HG02981 (cell line): Measurements from ENCODE around the gene NR6A1.
"Not testable (repeated sequence)": the region's sequence is repeated elsewhere in the genome, so short reads cannot be mapped to it uniquely, and the experiment has no call there.

Experiments
- ATAC-seq: cut with Tn5 transposase; IDR thresholded peaks from one replicate; pipeline ENCODE4 v1.9.1; 2021; ENCODE audit warnings: mild to moderate bottlenecking, moderate library complexity; ENCODE audit not compliant: unreplicated experiment

Gene NR6A1

GRCh38 chr9:124778575-124779367 is 7.7 kb upstream of the NR6A1 start:
- no peak for ATAC-seq

GRCh38 chr9:124776954-124777648 is 6.0 kb upstream of the NR6A1 start, which contains the start of gene OLFML2A:
TSS of gene OLFML2A (plus strand) at chr9:124777133. CDS start at chr9:124777271, 138 bp downstream.
- no peak for ATAC-seq

GRCh38 chr9:124776618-124776953 is 5.5 kb upstream of the NR6A1 start:
- ATAC-seq: no peak

- ATAC-seq: no peak
These were observed 3.2 kb upstream of the NR6A1 start for GRCh38 chr9:124774129-124774978.

- no peak for ATAC-seq
These were observed 2.5 kb upstream of the NR6A1 start for GRCh38 chr9:124773473-124774128.

GRCh38 chr9:124772877-124773276 is 1.8 kb upstream of the NR6A1 start:
- not testable (repeated sequence) for ATAC-seq

- ATAC-seq: no peak
These were observed 962 bp upstream of the NR6A1 start for GRCh38 chr9:124771867-124772679.

- peak; percentile 1 for ATAC-seq
These were observed 621 bp downstream of the NR6A1 start for GRCh38 chr9:124770359-124771020.

GRCh38 chr9:124769549-124770358 is 1.4 kb downstream of the NR6A1 start:
- no peak for ATAC-seq

- no peak for ATAC-seq
These were observed 2.2 kb downstream of the NR6A1 start for GRCh38 chr9:124768750-124769548.

GRCh38 chr9:124768334-124768733 is 2.8 kb downstream of the NR6A1 start:
- no peak for ATAC-seq

- ATAC-seq: no peak
These were observed 3.3 kb downstream of the NR6A1 start for GRCh38 chr9:124767821-124768220.

GRCh38 chr9:124766815-124767554 is 4.1 kb downstream of the NR6A1 start:
- no peak for ATAC-seq

- no peak for ATAC-seq
These were observed 4.8 kb downstream of the NR6A1 start for GRCh38 chr9:124766326-124766725.

- no peak for ATAC-seq
These were observed 5.7 kb downstream of the NR6A1 start for GRCh38 chr9:124765439-124765835.

- no peak for ATAC-seq
These were observed 6.2 kb downstream of the NR6A1 start for GRCh38 chr9:124764774-124765438.

- no peak for ATAC-seq
These were observed 8.5 kb downstream of the NR6A1 start for GRCh38 chr9:124762633-124763032.
